ENCODE measurements around the gene TRIM15.

DNA sequence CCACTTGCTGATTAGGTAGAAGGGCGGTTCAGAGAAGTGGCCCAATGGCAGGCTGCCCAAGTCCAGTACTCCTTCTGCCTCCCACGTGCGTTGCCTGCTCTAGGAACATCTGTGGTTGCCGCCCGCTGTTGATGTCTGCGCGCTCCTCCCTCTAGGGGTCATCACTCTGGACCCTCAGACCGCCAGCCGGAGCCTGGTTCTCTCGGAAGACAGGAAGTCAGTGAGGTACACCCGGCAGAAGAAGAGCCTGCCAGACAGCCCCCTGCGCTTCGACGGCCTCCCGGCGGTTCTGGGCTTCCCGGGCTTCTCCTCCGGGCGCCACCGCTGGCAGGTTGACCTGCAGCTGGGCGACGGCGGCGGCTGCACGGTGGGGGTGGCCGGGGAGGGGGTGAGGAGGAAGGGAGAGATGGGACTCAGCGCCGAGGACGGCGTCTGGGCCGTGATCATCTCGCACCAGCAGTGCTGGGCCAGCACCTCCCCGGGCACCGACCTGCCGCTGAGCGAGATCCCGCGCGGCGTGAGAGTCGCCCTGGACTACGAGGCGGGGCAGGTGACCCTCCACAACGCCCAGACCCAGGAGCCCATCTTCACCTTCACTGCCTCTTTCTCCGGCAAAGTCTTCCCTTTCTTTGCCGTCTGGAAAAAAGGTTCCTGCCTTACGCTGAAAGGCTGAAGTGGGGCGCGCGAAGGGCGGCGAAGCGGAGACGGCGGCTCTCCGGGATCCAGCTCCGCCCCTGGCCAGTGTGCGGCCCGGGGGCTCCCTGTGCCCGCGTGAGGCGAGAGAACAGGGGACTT lies 8.5 kb downstream of the TRIM15 start:
- TF ChIP-seq, protein P1, sequence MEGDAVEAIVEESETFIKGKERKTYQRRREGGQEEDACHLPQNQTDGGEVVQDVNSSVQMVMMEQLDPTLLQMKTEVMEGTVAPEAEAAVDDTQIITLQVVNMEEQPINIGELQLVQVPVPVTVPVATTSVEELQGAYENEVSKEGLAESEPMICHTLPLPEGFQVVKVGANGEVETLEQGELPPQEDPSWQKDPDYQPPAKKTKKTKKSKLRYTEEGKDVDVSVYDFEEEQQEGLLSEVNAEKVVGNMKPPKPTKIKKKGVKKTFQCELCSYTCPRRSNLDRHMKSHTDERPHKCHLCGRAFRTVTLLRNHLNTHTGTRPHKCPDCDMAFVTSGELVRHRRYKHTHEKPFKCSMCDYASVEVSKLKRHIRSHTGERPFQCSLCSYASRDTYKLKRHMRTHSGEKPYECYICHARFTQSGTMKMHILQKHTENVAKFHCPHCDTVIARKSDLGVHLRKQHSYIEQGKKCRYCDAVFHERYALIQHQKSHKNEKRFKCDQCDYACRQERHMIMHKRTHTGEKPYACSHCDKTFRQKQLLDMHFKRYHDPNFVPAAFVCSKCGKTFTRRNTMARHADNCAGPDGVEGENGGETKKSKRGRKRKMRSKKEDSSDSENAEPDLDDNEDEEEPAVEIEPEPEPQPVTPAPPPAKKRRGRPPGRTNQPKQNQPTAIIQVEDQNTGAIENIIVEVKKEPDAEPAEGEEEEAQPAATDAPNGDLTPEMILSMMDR (IDR thresholded peaks at IDR 0.05 in 2 of 3, conservative IDR thresholded peaks at IDR 0.05 in 1 of 3; ENCODE audit: borderline replicate concordance in 1 of 3, insufficient read depth in 1 of 3, low read depth in 2 of 3, low read length in 2 of 3), result no peak
- TF ChIP-seq POLR2AphosphoS5 (IDR thresholded peaks at IDR 0.05; ENCODE audit: low read depth, low read length), result no peak
- no peak for TF ChIP-seq FOSL1 (IDR thresholded peaks at IDR 0.05; ENCODE audit: low read depth)
- TF ChIP-seq, protein P2, sequence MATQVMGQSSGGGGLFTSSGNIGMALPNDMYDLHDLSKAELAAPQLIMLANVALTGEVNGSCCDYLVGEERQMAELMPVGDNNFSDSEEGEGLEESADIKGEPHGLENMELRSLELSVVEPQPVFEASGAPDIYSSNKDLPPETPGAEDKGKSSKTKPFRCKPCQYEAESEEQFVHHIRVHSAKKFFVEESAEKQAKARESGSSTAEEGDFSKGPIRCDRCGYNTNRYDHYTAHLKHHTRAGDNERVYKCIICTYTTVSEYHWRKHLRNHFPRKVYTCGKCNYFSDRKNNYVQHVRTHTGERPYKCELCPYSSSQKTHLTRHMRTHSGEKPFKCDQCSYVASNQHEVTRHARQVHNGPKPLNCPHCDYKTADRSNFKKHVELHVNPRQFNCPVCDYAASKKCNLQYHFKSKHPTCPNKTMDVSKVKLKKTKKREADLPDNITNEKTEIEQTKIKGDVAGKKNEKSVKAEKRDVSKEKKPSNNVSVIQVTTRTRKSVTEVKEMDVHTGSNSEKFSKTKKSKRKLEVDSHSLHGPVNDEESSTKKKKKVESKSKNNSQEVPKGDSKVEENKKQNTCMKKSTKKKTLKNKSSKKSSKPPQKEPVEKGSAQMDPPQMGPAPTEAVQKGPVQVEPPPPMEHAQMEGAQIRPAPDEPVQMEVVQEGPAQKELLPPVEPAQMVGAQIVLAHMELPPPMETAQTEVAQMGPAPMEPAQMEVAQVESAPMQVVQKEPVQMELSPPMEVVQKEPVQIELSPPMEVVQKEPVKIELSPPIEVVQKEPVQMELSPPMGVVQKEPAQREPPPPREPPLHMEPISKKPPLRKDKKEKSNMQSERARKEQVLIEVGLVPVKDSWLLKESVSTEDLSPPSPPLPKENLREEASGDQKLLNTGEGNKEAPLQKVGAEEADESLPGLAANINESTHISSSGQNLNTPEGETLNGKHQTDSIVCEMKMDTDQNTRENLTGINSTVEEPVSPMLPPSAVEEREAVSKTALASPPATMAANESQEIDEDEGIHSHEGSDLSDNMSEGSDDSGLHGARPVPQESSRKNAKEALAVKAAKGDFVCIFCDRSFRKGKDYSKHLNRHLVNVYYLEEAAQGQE (IDR thresholded peaks at IDR 0.05; ENCODE audit: low read depth), result no peak
- TF ChIP-seq RAD21 (IDR thresholded peaks at IDR 0.05; ENCODE audit: low read depth), result no peak
- no peak for TF ChIP-seq EZH2phosphoT487 (IDR thresholded peaks at IDR 0.05; ENCODE audit: borderline replicate concordance)
- TF ChIP-seq EZH2 (IDR thresholded peaks at IDR 0.05), result no peak
- no peak for TF ChIP-seq ZFX (IDR thresholded peaks at IDR 0.05)
- TF ChIP-seq JUND (IDR thresholded peaks at IDR 0.05), result no peak
- TF ChIP-seq SRF (IDR thresholded peaks at IDR 0.05; ENCODE audit: low read depth), result no peak
- no peak for TF ChIP-seq YY1 (IDR thresholded peaks at IDR 0.05; ENCODE audit: extremely low read depth, insufficient replicate concordance, low read depth, low read length)

Data from HCT116 (cell line).